TTC549 (cell line): ENCODE measurements around the gene ISY1.
"Not testable (repeated sequence)": the region's sequence is repeated elsewhere in the genome, so short reads cannot be mapped to it uniquely, and the experiment has no call there.

ENCODE experiments used
- FAIRE-seq: peaks from 2 replicates; lab custom pipeline; 2012; peaks lifted over from hg19 to GRCh38; lab: Jason Lieb, UNC

The ISY1 gene

DNA sequence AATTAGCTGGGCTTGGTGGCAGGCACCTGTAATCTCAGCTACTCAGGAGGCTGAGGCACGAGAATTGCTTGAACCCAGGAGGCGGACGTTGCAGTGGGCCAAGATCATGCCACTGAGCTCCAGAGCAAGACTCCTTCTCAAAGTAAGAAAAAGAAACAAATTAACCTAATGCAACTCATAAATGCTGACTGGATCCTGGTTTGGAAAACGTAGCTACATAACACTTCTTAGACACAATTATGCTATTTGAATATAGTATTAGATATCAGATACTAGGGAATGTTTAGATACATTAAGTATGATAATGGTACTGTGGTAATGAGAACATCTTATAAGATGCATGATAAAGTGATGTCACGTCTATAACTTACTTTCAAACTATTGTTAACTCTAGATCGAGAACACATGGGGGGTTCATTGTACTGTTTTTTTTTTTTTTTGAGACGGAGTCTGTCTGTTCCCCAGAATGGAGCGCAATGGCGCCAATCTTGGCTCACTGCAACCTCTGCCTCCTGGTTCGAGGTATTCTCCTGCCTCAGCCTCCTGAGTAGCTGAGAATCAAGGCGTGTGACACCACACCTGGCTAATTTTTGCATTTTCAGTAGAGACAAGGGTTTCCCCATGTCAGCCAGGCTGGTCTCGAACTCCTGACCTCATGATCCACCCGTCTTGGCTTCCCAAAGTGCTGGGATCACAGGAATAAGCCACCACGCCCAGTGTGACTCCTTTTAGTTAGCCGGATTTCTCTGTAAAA lies 5.9 kb upstream of the ISY1 start:
- no peak for FAIRE-seq

DNA sequence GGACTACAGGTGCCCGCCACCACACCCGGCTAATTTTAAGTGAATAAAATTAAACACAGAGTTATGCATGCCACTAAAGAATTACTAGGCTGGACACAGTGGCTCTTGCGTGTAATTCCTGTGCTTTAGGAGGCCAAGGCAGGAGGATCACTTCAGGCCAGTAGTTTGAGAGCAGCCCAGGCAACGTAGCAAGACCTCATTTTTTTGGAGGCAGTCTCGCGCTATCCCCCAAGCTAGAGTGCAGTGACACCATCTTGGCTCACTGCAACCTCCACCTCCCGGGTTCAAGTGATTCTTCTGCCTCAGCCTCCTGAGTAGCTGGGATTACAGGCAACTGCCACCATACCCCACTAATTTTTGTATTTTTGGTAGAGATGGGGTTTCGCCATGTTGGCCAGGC lies 4.7 kb upstream of the ISY1 start:
- FAIRE-seq, result not testable (repeated sequence)

DNA sequence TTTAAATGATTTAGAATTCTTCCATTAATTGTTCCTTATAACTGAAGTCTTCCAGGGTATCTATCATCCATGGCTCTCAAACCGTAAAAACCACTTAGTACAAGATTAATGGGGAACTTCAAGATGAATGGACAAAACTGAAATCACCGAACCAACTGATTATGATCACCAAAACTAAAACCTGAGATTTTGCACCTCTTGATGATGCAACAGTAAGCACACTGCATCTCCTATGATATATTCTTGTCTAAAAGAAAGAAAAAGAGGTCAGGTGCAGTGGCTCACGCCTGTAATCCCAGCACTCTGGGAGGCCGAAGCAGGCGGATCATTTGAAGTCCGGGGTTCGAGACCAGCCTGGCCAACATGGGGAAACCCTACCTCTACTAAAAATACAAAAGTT lies 3.6 kb upstream of the ISY1 start:
- FAIRE-seq, result no peak

DNA sequence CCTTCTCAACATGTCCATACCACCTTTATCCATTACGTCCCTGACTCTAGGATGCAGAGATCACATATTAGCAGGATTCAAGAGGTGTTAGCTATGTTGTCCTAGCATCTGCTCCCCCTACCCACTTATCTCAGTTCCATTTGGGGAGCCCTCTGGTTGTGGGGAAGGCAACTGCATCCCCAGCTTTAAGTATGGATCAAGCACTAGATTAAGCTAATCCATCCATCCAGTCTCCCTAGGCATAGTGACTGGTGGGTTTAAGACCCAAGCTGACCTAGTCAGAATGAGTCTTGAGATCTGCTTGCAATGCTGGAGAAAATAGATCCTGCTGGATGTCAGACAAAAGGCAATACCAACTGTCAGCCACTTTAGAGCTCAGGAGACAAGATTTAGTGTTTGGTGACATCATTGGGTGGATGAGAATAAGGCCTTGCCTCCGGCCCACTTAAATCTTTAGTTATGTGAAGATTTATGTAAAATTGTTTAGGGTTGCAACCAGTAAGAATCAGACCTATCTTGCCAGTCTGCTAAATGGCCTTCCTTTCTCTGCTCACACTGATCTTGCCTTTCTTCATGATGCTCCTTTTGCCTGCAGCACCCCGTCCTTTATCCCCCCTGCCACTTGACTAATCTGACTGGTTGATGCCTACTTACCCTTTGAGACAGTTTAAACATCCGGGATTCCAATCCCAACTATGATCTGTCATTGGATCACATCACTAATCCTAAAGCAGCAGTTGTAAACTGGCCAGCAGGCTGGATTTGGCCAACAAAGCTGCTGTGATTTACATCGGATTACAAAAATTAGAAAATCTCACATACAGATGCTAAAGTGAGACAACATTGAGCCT lies 2.1 kb upstream of the ISY1 start:
- FAIRE-seq, result no peak

DNA sequence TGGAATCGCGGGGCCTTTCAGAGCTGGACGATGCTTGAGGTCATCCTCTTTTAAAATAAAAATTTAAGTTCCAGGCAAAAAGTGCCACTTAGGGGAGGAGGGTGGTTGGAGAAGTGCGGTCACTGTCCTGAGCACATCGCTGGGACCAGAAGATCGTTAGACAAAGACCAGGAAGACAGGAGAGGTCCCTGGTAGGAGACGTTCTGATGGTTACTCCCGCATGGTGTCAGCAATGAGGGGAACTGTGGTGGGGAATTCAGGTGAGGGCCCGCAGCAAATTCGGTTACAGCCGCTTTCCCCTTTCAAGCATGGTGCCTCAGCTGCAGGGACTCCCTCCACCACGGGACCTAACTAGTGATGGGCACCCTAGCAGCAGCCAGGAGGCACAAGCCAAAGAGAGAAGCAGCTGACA lies 1.0 kb upstream of the ISY1 start:
- FAIRE-seq, result no peak

DNA sequence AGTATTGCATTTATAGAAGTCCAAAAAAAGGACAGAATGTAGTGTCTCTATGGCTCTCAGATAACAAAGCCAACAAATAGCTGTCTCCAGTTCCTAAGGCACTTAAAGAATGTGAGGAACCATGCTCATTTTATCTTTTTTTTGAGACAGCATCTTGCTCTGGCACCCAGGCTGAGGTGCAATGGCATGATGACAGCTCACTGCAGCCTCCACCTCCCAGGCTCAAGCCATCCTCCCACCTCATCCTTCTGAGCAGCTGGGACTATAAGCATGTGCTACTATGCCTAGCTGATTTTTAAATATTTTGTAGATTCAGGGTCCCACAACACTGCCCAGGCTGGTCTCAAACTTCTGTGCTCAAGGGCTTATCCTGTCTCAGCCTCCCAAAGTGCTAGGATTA lies 16.1 kb downstream of the ISY1 start:
- FAIRE-seq, result no peak

DNA sequence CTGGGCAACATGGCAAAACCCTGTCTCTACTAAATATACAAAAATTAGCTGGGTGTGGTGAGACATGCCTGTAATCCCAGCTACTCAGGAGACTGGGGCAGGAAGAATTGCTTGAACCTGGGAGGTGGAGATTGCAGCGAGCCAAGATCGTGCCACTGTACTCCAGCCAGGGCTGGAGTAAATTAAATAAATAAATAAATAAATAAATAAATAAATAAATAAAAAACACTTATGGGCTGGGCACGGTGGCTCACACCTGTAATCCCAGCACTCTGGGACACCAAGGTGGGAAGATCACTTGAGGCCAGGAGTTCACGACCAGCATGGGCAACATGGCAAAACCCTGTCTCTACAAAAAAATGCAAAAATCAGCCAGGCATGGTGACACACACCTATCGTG lies 19.9 kb downstream of the ISY1 start:
- not testable (repeated sequence) for FAIRE-seq

DNA sequence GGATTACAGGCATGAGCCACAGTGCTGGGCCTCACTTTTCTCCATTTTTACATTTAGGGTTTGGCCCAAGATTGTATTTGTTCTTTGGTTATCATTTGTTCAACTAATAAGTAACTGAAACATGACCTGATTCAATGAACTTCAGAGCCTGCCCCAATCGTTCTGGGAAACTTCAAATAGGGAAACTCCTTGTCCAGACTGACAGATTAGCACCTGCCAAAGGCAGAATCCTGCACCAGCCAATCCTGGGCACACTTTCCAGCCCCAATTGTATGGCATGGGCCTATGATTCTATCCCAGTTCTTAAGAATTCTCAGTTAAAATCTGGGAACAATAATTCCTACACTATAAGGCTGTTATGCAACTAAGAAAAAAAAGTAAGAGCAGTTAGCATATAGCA lies 21.0 kb downstream of the ISY1 start:
- FAIRE-seq, result no peak

DNA sequence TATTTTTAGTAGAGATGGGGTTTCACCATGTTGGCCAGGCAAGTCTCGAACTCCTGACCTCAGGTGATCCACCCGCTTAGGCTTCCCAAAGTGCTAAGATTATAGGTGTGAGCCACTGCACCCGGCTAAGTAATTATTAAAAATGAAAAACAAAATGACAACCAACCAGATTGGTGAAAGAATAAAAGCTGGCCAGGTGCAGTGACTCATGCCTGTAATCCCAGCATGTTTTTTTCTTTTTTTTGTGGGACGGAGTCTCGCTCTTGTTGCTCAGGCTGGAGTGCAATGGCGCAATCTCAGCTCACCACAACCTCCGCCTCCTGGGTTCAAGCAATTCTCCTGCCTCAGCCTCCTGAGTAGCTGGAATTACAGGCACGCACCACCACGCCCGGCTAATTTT lies 24.6 kb downstream of the ISY1 start:
- not testable (repeated sequence) for FAIRE-seq

DNA sequence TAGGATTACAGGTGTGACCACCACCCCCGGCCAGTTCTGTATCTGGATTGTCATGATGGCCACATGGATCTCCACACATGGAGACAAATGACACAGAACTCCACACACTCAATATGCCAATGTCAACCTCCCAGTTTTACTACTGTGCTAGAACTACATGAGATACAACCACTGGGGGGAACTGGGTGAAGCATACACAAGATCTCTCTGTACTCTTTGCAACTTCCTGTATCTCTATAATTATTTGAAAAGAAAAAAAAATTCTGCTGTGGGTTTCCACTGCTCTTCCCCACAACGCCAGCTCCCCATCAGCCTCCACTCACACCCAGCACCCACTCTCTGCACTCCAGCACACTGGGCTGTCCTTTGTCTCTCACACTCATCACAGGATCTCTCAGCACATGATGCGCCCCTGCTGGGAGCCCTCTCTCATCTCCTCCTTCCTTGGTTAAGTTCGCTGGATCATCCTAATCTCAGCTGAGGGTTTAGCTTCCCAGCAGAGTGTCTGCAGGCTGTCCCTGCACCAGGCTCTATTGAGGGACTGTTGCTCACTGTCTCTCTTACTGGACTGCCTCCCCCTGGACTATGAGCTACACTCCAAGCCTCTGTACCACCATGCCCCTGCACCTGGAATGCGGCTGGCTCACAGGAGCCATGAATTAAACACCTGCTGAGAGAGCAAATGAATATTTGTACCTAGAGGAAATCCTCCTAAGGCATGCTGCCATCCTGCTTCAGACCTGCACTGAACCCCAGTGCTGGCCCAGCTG lies 28.6 kb downstream of the ISY1 start:
- no peak for FAIRE-seq

DNA sequence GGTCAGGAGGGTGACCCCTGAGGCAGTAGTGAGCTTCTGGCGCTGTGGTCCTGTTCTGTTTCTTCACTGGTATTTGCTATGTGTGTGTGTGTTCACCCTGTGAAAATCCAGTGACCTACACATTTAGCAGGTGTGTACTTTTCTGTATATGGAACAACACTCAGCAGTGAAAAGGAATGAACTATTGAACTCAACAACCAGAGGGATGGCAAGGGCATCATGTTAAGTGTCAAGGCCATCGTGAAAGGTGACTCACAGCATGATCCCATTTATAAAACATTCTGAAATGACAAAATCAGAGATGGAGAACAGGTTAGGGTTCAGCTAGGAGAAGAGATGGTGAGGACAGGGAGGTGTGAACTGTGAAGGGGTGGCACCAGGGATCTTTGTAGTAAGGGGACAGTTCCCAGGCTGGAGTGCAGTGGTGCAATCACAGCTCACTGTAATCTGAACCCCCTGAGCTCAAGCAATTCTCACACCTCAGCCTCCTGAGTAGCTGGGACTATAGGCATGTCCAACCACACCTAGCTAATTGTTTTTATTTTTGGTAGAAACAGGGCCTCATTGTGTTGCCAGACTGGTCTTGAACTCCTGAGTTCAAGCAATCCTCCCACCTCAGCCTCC lies 29.3 kb downstream of the ISY1 start:
- no peak for FAIRE-seq

DNA sequence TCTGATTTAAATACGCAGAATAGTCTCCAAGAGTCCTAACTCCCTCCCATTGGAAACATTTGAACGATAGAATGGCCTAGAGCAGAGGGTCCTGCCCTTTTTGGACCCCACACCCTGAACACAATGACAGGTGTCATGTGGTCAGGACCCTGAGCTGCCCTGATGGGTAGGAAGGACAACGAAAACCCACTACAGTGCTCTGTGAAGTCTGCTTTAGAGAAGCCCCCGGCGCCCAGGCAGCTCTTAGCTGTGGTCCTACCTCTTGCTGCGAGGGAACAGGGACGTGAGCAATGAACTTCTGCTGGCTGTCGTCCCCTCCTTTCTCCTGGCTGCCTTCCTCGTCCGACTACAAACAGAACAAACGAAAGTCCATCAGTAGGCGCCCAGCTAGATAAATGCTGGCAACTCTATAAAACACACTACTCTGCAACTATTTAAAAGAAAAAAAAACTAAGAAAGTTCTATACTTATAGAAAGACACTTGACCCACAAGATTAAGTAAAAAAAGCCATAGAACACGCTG lies 30.5 kb downstream of the ISY1 start:
- no peak for FAIRE-seq

DNA sequence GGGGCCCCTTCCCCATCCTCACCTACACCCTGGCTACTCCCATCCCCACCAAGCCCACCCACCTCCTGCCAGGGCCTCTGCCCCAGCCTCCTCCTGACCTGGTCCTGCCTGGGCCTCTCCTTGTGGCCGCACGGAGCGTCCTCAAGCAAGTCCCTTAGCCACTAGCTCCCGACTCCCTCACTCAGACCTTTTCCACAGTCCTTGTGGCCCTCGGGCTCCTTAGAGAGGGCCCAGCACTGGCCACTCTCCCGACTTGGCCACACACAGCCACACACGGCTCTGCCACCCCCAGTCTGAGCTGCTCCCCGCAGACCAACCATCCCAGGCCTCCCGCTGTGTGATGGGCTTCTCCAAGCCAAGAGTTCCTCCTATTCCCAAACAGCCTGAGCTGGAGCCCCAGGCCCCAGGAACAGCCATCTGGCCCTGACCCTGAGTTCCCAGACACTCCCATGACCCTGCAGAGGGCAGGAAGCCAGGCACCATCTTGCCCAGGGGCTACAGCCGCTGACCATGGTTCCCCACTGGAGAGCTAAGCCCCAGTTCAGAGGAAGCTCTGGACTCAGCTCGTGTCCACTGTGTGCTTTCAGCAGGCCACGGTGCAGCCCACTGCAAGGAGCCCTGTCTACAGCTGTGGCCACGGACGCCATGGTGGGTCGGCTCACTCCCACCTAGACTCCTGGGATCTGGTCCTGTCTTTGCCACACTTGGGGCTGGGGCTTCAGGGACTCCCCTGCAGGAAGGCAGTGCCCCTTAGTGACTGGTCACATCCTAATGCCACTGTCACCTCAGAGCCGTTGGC lies 32.3 kb downstream of the ISY1 start:
- no peak for FAIRE-seq

DNA sequence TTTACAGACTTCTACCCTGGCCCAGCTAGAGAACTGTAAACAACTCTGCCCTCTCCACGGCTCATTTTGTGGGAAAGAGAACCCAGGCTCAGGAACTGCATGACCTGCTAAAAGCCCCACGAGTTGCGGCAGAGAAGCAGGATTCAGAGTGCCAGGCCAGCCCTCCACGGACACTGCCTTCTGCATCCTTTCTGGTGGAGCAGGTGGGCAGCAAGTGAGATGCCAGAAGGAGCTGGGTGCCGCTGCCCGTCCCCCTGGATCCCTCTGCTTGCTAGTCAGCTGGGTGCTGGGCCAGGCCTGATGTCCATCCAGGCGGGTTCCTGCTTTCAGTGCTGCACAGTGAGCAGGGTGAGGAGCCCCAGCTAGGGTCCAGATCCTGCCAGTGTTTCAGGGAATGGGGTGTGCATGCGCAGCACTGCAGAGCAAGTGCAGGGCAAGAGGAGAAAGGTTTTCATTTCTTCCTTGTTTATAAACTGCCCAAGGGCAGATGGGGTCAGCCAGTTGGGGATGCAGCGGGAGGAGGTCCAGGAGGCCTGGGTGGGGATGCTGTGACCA lies 34.1 kb downstream of the ISY1 start:
- FAIRE-seq, result no peak

DNA sequence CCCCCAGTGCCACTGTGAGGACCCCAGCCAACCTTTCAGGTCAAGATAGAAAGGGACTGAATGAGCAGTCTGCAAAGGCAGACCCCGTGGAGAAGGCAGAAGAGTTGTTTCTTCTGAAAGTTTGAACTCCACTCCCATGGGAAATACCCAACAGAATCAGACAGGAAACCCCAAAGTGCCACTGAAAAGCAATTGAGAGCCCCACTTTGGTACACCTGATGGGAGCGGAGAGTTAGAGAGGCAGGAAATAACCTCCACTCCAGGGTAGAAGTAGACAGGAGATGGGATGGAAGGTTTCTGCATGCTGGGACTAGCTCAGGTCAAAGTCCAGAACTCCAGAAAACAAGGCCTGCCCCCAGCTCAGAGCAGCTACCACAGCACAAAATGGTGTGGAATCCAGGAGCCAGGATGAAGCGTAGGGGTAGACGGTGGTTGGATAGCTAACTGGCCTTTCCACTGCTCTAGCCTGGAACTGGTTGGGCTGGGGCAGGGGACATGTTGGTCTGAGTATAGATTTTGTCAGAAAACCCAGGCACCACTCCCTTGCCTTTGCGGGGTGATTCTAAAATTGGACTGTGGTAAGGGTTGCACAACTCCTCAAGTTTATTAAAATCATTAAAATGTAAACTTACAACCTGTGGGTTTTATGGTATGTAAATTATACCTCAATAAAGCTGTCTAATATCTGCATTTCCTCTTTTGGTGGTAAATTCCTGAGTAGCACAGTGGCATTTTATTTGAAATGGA lies 37.4 kb downstream of the ISY1 start:
- no peak for FAIRE-seq

DNA sequence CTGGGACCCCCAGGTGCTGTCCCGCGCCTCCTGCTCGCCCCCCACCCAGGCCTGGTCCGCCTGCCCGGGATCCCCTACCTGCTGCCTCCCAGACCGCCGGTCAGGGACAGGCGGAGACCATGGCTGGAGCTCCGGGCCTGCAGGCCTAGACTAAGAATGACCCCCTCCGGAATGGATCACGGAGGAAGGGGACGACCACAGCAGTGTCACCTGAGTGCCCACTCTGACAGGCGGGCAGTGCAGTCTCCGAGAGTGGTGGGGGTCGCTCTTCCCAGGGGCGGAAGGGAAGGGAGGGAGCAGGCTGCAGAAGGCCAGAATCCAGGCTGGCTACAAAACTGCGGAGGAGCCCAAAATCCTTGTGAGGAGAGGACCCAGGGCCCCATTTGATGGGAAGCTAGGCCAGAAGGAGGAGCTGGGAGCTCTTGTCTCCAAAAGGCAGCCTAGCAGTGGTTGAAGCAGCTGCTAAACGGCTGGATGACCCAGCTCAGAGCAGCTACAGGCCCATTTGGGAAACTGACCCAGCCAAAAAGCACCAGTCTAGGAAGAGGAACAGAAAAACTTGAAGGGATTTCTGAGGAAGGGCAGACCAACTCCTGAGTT lies 38.4 kb downstream of the ISY1 start:
- no peak for FAIRE-seq

DNA sequence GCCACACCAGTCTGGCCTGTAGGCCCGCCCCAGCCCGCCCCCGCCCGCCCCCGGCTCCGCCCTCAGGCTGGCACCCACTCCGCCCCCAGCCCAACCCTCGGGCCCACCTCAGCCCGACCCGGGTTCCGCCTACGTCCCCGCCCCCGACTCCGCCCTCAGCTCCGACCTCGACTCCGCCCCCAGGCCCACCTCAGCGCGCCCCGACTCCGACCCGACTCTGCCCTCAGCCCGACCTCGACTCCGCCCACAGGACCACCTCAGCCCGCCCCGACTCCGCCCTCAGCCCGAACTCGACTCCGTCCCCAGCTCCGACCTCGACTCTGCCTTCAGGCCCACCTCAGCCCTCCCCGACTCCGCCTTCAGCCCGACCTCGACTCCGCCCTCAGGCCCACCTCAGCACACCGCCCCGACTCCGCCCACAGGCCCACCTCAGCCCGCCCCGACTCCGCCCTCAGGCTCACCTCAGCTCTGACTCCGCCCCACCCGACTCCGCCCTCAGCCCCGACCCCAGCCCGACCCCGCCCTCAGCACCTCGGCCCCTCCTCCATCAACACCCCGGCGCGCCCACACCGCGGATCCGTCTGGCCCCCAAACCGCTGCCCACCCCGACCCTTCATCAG lies 39.0 kb downstream of the ISY1 start, which contains the start of gene RAB43:
RAB43 (minus strand) TSS at position 13 of the 620 bp plus-strand sequence. CDS start 315 bp downstream, outside the sequence.
- no peak for FAIRE-seq

DNA sequence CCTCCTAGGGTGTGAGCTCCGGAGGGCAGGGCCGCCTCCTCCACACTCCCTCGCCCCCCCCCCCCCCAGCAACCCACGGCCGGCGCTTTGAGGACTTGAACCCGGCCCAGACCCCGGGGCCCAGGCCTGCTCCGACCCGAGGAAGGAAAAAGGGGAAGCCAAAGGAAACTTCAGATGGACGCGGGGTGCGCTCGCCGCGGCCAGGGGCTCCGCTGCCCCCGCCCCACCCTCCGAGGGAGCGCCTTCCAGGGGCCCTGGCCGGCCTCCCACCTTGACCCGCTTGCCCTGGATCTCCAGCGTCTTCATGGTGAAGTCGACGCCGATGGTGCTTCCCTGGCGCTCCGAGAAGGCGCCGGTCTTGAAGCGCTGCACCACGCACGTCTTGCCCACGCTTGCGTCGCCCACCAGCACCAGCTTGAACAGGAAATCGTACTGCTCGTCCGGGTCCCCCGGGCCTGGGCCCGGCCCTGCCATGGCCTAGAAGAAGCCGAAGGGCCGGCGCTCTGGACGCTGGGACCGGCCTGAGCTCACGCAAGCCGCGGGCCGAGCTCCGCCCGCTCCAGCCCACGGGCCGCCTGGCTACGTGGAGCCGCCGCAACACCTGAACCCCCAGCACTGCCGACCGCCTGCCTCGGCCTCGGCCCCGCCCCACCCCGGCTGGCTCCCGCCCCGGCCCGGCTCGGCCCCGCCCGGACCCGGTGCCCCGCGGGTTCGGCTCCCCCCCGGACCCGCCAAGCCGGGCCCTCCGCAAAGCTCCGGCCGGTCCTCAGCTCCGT lies 39.7 kb downstream of the ISY1 start:
- FAIRE-seq, result no peak
